GM12864 (cell line): Measurements from ENCODE around the gene CDC40.
"Not testable (repeated sequence)": the region's sequence is repeated elsewhere in the genome, so short reads cannot be mapped to it uniquely, and the experiment has no call there.

Source experiments
- DNase-seq: peaks from one replicate; pipeline ENCODE4 v3.0.0-alpha.2; 2011; ENCODE audit warnings: low read depth
- H3K4me3 ChIP-seq: 2 replicates; pipeline ENCODE4 v1.5.1; 2011; ENCODE audit warnings: mild to moderate bottlenecking, low read depth, low read length, control low read depth
- TF ChIP-seq, protein P1 (sequence below): IDR thresholded peaks from 2 replicates; pipeline ENCODE4 v1.5.1; 2011; ENCODE audit warnings: low read depth, mild to moderate bottlenecking, moderate library complexity, low read length, control low read depth, inconsistent platforms; ENCODE audit errors: missing control alignments

Gene CDC40

DNA sequence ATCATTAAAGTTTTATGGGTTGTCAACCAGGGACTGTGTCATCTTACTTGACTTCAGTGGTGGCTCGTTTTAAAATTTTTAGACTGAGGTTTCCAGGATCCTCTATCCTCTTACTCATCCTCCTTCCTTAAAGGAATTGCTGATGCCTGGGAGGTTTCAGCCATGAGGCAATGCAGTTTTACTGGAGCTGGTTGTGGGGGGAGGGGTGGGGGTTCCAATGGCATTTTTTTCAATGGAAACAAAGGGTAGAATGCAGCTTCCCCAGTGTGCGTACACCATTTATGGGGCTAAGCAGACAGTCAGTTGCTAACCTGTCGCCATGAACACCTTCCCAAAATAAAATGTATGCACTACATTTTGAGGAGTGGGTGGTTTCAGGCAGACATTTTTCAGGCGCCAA is 89.9 kb downstream of the CDC40 start:
- TF ChIP-seq, protein P1, sequence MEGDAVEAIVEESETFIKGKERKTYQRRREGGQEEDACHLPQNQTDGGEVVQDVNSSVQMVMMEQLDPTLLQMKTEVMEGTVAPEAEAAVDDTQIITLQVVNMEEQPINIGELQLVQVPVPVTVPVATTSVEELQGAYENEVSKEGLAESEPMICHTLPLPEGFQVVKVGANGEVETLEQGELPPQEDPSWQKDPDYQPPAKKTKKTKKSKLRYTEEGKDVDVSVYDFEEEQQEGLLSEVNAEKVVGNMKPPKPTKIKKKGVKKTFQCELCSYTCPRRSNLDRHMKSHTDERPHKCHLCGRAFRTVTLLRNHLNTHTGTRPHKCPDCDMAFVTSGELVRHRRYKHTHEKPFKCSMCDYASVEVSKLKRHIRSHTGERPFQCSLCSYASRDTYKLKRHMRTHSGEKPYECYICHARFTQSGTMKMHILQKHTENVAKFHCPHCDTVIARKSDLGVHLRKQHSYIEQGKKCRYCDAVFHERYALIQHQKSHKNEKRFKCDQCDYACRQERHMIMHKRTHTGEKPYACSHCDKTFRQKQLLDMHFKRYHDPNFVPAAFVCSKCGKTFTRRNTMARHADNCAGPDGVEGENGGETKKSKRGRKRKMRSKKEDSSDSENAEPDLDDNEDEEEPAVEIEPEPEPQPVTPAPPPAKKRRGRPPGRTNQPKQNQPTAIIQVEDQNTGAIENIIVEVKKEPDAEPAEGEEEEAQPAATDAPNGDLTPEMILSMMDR = no peak
- H3K4me3 ChIP-seq = no peak overlapping the region
- DNase-seq = no peak

DNA sequence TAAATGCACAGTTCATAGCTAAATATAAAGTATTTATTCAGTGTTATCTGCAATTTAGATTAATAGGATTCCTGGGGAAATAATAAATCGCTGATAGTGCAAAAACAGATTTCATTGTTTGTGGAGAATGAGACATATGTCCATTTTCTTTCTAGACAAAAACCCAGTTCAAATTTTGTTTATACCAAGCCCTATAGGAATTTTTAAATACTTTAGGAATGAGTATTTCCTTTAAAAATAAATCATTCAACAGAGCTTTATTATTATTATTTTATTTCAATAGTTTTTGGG is 91.5 kb downstream of the CDC40 start:
- TF ChIP-seq, protein P1 = no peak
- no peak for DNase-seq

DNA sequence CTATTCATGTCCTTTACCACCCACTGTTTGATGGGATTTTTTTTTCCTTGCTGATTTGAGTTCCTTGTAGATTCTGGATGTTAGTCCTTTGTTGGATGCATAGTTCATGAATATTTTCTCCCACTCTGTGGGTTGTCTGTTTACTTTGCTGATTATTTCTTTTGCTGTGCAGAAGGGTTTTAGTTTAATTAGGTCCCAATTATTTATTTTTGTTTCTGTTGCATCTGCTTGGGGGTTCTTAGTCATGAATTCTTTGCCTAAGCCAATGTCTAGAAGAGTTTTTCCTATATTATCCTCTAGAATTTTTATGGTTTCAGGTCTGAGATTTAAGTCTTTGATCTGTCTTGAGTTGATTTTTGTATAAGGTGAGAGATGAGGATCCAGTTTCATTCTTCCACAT is 92.6 kb downstream of the CDC40 start:
- not testable (repeated sequence) for DNase-seq

More for the DNA sequence above, 91.5 kb downstream of the CDC40 start:
- H3K4me3 ChIP-seq = no peak overlapping the region

DNA sequence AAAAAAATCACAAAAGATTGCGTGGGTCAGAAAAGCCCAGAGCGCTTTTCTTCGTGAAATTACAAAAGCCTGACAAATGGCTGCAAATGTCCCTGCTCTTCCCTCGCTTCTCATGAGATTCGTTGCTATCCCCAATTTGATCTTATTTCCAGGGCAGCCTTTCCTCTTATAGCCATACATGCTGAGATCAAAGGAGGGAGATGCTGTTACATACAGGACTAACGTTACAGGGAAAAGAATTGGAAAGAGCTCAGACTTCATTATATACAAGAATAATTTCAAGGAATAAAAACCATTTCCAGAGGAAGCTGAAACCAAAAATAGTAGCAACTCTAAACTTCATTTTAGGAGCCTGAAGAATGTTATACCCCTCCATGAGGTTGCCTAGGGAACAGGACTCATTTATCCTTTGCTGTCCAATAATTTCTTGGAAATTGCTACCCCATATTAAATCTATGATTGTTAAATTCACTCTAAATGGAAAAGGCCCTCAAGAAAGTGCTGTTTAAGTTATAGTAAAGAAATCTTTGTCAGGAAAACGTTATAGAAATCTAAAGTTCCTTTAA is 97.0 kb downstream of the CDC40 start:
- no peak overlapping the region for H3K4me3 ChIP-seq
- TF ChIP-seq, protein P1 = no peak

More for the DNA sequence above, 92.6 kb downstream of the CDC40 start:
- not testable (repeated sequence) for H3K4me3 ChIP-seq

More for the DNA sequence above, 97.0 kb downstream of the CDC40 start:
- no peak for DNase-seq
